Right renal cortex interstitium (tissue), 3 donors: ENCODE results near the gene HTR7. TPM values are rescaled to one million over a fixed set of nuclear protein-coding genes. Genes with fewer than 3 reads are reported as not detected.

ENCODE experiments used
- DNase-seq, 3 donors: peaks; one replicate each; pipeline ENCODE4 v3.0.0-alpha.2; 2013; ENCODE audit warnings: low read depth in 3 of 3, low spot score in 2 of 3
- polyA plus RNA-seq, 3 donors: library from polyadenylated mRNA; unstranded; fragments of 120-200 nt; gene quantifications; one replicate each; pipeline ENCODE4 v1.2.1, GENCODE V29; 2013; ENCODE audit not compliant: insufficient read length in 3 of 3

The HTR7 gene
- polyA plus RNA-seq, 3 donors: 0.57 to 1.1 (median 0.89) TPM

GRCh38 chr10:90806677-90807076 is 51.2 kb downstream of the HTR7 start:
- no peak for DNase-seq

- DNase-seq: no peak
Measured at GRCh38 chr10:90805206-90805605, 52.6 kb downstream of the HTR7 start.

- DNase-seq: no peak
Measured at GRCh38 chr10:90804354-90804753, 53.5 kb downstream of the HTR7 start.

- DNase-seq: no peak
Measured at GRCh38 chr10:90801608-90802007, 56.2 kb downstream of the HTR7 start.

- DNase-seq: no peak
Measured at GRCh38 chr10:90800232-90800796, 57.5 kb downstream of the HTR7 start.

GRCh38 chr10:90799172-90799571 is 58.7 kb downstream of the HTR7 start:
- DNase-seq: no peak

- no peak for DNase-seq
Measured at GRCh38 chr10:90798482-90798881, 59.4 kb downstream of the HTR7 start.

GRCh38 chr10:90790422-90790821 is 67.4 kb downstream of the HTR7 start:
- DNase-seq: no peak

- no peak for DNase-seq
Measured at GRCh38 chr10:90788968-90789367, 68.9 kb downstream of the HTR7 start.

- no peak for DNase-seq
Measured at GRCh38 chr10:90788199-90788491, 69.7 kb downstream of the HTR7 start.

GRCh38 chr10:90787393-90788198 is 70.2 kb downstream of the HTR7 start:
- DNase-seq: peak in 2 of 3 donors; percentile 5 to 17

GRCh38 chr10:90785782-90786181 is 72.1 kb downstream of the HTR7 start:
- DNase-seq: no peak

GRCh38 chr10:90784771-90785170 is 73.1 kb downstream of the HTR7 start:
- no peak for DNase-seq

- no peak for DNase-seq
Measured at GRCh38 chr10:90780488-90780887, 77.4 kb downstream of the HTR7 start.

- no peak for DNase-seq
Measured at GRCh38 chr10:90779548-90779947, 78.3 kb downstream of the HTR7 start.

GRCh38 chr10:90777621-90778020 is 80.2 kb downstream of the HTR7 start:
- DNase-seq: no peak

- no peak for DNase-seq
Measured at GRCh38 chr10:90775351-90776028, 82.3 kb downstream of the HTR7 start.

- no peak for DNase-seq
Measured at GRCh38 chr10:90769946-90770841, 87.6 kb downstream of the HTR7 start.

- no peak for DNase-seq
Measured at GRCh38 chr10:90751107-90751997, 106.5 kb downstream of the HTR7 start.

GRCh38 chr10:90746829-90747228 is 111.0 kb downstream of the HTR7 start:
- no peak for DNase-seq
